Measurements from ENCODE around the gene WDR74.
A peak's percentile ranks its signal among the peaks of the same experiment; 100 is the strongest.
"Not testable (repeated sequence)": the region's sequence is repeated elsewhere in the genome, so short reads cannot be mapped to it uniquely, and the experiment has no call there.

The WDR74 gene

GRCh38 chr11:62859281-62859703 lies 19.9 kb upstream of the WDR74 start:
- DNase-seq = not testable (repeated sequence)

- DNase-seq = no peak
Observed at GRCh38 chr11:62858201-62858600, 18.8 kb upstream of the WDR74 start.

- no peak for DNase-seq
Observed at GRCh38 chr11:62857541-62857982, 18.2 kb upstream of the WDR74 start.

GRCh38 chr11:62856333-62856895 lies 17.0 kb upstream of the WDR74 start:
- no peak for DNase-seq

GRCh38 chr11:62855571-62856332 lies 16.4 kb upstream of the WDR74 start:
- DNase-seq = peak; percentile 85 to 97 (median 94)

- DNase-seq = no peak
Observed at GRCh38 chr11:62854825-62855570, 15.6 kb upstream of the WDR74 start.

GRCh38 chr11:62854013-62854824 lies 14.8 kb upstream of the WDR74 start:
- no peak for DNase-seq

- no peak for DNase-seq
Observed at GRCh38 chr11:62853279-62853965, 14.0 kb upstream of the WDR74 start.

- DNase-seq = no peak
Observed at GRCh38 chr11:62852523-62853188, 13.3 kb upstream of the WDR74 start.

- DNase-seq = no peak
Observed at GRCh38 chr11:62851807-62852522, 12.6 kb upstream of the WDR74 start.

GRCh38 chr11:62850911-62851806 lies 11.8 kb upstream of the WDR74 start:
- DNase-seq = no peak

- DNase-seq = no peak
Observed at GRCh38 chr11:62847767-62848314, 8.5 kb upstream of the WDR74 start.

GRCh38 chr11:62846177-62846576 lies 6.8 kb upstream of the WDR74 start:
- DNase-seq = no peak

GRCh38 chr11:62844154-62844553 lies 4.8 kb upstream of the WDR74 start:
- no peak for DNase-seq

- no peak for DNase-seq
Observed at GRCh38 chr11:62843466-62843865, 4.1 kb upstream of the WDR74 start.

- DNase-seq = not testable (repeated sequence)
Observed at GRCh38 chr11:62842891-62843290, 3.5 kb upstream of the WDR74 start.

GRCh38 chr11:62842171-62842741 lies 2.9 kb upstream of the WDR74 start:
- DNase-seq = peak in 7 of 14 donors; percentile 13 to 57 (median 43)

- peak in 13 of 14 donors; percentile 11 to 100 (median 83) for DNase-seq
Observed at GRCh38 chr11:62841361-62842170, 2.2 kb upstream of the WDR74 start.

All from C1 segment of cervical spinal cord (tissue), 14 donors.